ENCODE results near the gene POU2F2.

GRCh38 chr19:42066075-42066754, 66.0 kb downstream of the POU2F2 start:
- TF ChIP-seq NFE2L2 (conservative IDR thresholded peaks at IDR 0.05; ENCODE audit: low read length) (no peak), CTCF (IDR thresholded peaks at IDR 0.05) (no peak)
